Ascending aorta (tissue), 2 donors: ENCODE results near the gene VIPR2. TPM values are rescaled to one million over a fixed set of nuclear protein-coding genes. Genes with fewer than 3 reads are reported as not detected.
A peak's percentile ranks its signal among the peaks of the same experiment; 100 is the strongest.

ENCODE experiments used
- DNase-seq, 2 donors: peaks; one replicate each; pipeline ENCODE4 v3.0.0-alpha.2; 2019; ENCODE audit warnings: low spot score in 2 of 2
- H3K27ac ChIP-seq, 2 donors: fragments of 200-600 bp; sonication (generic); one replicate each; pipeline ENCODE4 v1.5.1; 2016 to 2017; ENCODE audit warnings: mild to moderate bottlenecking in 1 of 2
- H3K27me3 ChIP-seq: fragments of 200-600 bp; sonication (generic); one replicate; pipeline ENCODE4 v1.5.1; 2017
- H3K36me3 ChIP-seq, 2 donors: fragments of 200-600 bp; sonication (generic); one replicate each; pipeline ENCODE4 v1.5.1; 2016
- H3K4me1 ChIP-seq, 2 donors: fragments of 200-600 bp; sonication (generic); one replicate each; pipeline ENCODE4 v1.5.1; 2016 to 2017; ENCODE audit warnings: mild to moderate bottlenecking in 1 of 2
- H3K4me3 ChIP-seq, 2 donors: fragments of 200-600 bp; sonication (generic); one replicate each; pipeline ENCODE4 v1.5.1; 2016 to 2017; ENCODE audit warnings: mild to moderate bottlenecking in 1 of 2
- H3K9me3 ChIP-seq, 2 donors: fragments of 200-600 bp; sonication (generic); one replicate each; pipeline ENCODE4 v1.5.1; 2016
- CTCF ChIP-seq, 3 experiments: fragments of 200-600 bp in 2 of 3; fragments of 450-650 bp in 1 of 3; sonication (generic) in 2 of 3; IDR thresholded peaks; one replicate each; pipeline ENCODE4 v1.5.1; 2016 to 2019; ENCODE audit warnings: antibody characterized with exemption in 3 of 3, mild to moderate bottlenecking in 1 of 3, moderate library complexity in 1 of 3
- intact Hi-C: fragments of 100-400 bp; cut with DNase I; formaldehyde crosslinking; loops from one replicate; pipeline ENCODE4 v1.15.1; 2023
- total RNA-seq: library from RNA; depleted of rRNA; stranded (reverse); fragments of >200 nt; gene quantifications from one replicate; pipeline ENCODE4 v1.1.0, GENCODE V29; 2016

Gene VIPR2
- total RNA-seq, 1 donor from 2014 or later, result 17.8 TPM

DNA sequence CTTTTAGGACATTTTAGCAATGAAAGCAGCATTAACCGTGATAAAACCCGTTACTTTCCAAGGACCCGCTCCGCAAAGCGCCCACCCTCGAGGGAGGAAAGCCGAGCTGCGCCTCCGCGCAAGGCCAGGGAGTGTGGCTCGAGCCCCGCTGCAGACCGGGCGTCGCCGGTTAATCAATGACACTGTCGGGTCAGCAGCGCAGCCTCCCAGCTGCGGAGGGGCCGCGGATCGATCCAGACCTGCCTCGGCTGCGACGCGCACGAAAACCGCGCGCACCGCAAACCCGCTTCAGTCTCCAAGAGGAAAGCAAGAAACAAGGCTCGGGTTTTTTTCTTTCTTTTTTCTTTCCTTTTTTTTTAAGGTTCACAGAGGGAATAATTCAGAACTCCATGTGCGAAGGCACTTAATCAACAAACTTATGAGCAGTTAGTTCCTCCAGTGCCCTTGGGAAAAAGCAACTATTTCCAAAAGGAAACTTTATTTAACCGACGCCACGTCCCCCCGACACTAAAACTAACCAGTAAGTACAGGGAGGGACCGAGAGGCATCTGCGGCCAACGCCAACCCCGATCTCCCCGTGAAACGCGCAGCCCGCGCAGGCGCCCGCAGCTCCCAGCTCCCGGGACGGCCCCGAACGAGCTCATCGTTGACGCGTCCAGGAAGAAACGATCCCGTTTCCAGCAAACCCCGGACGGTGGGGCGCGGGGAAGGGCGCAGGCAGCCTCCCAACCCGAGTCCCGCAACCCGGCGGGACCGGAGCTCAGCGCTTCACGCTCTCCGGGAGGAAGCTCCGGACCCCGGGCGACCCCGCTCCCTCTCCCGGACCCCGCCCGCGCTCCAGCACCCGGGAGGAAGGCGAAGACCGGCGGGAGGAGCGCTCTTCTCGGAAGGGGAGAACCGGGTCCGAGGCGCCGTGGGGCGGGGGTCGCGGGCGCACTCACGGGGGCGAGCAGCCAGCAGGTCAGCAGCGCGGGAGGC is 598 bp downstream of the VIPR2 start:
- TF ChIP-seq CTCF (IDR thresholded peaks at IDR 0.05), result no peak
- Histone ChIP-seq H3K27me3 (no peaks in the 10 kb centered on the region), H3K9me3 (no peaks in the 10 kb centered on the region), H3K36me3 (peaks cover 6 to 14% of the 10 kb centered on the region in 2 donors), H3K4me1 (peaks cover 0 to 12% of the 10 kb centered on the region in 2 donors), H3K4me3 (peak overlapping the region; percentile 69 to 85), H3K27ac (peak overlapping the region; percentile 30 to 47)
- intact Hi-C loops, result loop anchor here (2.0 to 5.0 kb wide), 2 partner anchors 45 to 112 kb away; no protein-coding TSS in a partner anchor
- no peak for DNase-seq

DNA sequence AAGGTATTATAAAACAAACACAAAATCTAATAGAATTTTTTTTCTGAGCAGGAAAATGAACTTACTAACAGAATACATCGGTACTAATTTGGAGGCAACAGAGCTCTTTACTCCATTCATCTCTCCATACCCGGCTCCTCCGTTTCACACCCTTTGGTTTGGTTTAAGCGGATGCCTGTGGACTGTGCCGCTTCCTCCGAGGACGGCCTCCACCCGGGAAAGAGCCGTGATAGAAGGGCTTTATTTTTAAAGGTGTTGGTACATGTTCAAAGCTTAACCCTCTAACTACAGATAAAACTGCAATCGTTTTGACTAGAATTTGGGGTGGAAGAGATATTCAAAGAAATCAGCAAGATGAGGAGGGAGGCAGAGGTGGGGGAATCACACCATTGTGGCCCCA is 1.9 kb downstream of the VIPR2 start:
- Histone ChIP-seq H3K9me3 (no peaks in the 10 kb centered on the region), H3K27ac (no peak overlapping the region), H3K27me3 (no peaks in the 10 kb centered on the region)

GRCh38 chr7:159142199-159142598 is 2.5 kb downstream of the VIPR2 start:
- Histone ChIP-seq H3K9me3 (no peaks in the 10 kb centered on the region), H3K4me1 (peaks cover 0 to 12% of the 10 kb centered on the region in 2 donors), H3K27me3 (no peaks in the 10 kb centered on the region), H3K4me3 (no peak overlapping the region), H3K36me3 (peaks cover 6 to 14% of the 10 kb centered on the region in 2 donors), H3K27ac (no peak overlapping the region)
- intact Hi-C loops, result loop anchor here (5.0 kb wide), 1 partner anchor 110 kb away; no protein-coding TSS in a partner anchor
- no peak for DNase-seq
- TF ChIP-seq CTCF (IDR thresholded peaks at IDR 0.05), result no peak

More for the DNA sequence above, 1.9 kb downstream of the VIPR2 start:
- no peak for DNase-seq
- peaks cover 6 to 14% of the 10 kb centered on the region in 2 donors for H3K36me3 ChIP-seq
- TF ChIP-seq CTCF (IDR thresholded peaks at IDR 0.05), result no peak
- H3K4me3 ChIP-seq, result peak overlapping the region in 1 of 2 donors; percentile 85
- H3K4me1 ChIP-seq, result peaks cover 0 to 12% of the 10 kb centered on the region in 2 donors
- intact Hi-C loops, result loop anchor here (5.0 kb wide), 1 partner anchor 110 kb away; no protein-coding TSS in a partner anchor

DNA sequence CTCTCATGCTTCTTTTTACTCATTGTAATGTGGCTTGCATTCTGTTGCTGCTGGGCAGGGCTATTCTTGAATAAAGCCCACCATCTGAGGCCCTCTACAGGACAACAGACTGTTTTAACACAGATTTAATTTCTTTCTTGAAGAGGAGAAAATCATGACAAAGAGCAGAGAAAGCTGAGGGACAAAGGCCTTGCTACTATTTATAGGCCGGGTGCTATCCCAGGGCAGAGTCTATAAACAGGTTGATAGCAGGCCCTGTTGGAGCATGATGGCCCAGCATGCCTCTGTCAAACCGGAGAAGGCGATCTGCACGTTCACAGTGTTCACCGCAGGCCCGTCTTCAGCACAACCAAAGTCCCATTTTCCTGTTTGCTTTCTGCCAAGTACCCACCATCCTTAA is 3.0 kb downstream of the VIPR2 start:
- TF ChIP-seq CTCF (IDR thresholded peaks at IDR 0.05), result no peak
- H3K4me3 ChIP-seq, result no peak overlapping the region
- no peaks in the 10 kb centered on the region for H3K9me3 ChIP-seq
- no peak for DNase-seq
- intact Hi-C loops, result loop anchor here (5.0 kb wide), 1 partner anchor 109 kb away; no protein-coding TSS in a partner anchor
- H3K4me1 ChIP-seq, result peaks cover 0 to 12% of the 10 kb centered on the region in 2 donors
- no peaks in the 10 kb centered on the region for H3K27me3 ChIP-seq
- peaks cover 6 to 14% of the 10 kb centered on the region in 2 donors for H3K36me3 ChIP-seq
- no peak overlapping the region for H3K27ac ChIP-seq

- Histone ChIP-seq H3K4me3 (no peak overlapping the region), H3K4me1 (peaks cover 0 to 12% of the 10 kb centered on the region in 2 donors), H3K36me3 (peaks cover 6 to 14% of the 10 kb centered on the region in 2 donors), H3K27ac (no peak overlapping the region), H3K27me3 (no peaks in the 10 kb centered on the region), H3K9me3 (no peaks in the 10 kb centered on the region)
- DNase-seq, result no peak
- intact Hi-C loops, result loop anchor here (5.0 kb wide), 1 partner anchor 109 kb away; no protein-coding TSS in a partner anchor
- TF ChIP-seq CTCF (IDR thresholded peaks at IDR 0.05), result no peak
These were observed 3.5 kb downstream of the VIPR2 start for GRCh38 chr7:159141167-159141566.
